Panc1 (cell line): ENCODE results near the gene FNBP1L. TPM values are rescaled to one million over a fixed set of nuclear protein-coding genes. Genes with fewer than 3 reads are reported as not detected.
A peak's percentile ranks its signal among the peaks of the same experiment; 100 is the strongest.

ENCODE experiments used
- ATAC-seq: fragments of 200-7000 bp; cut with Tn5 transposase; 2 replicates; pipeline ENCODE4 v1.9.1; 2020; ENCODE audit warnings: mild to moderate bottlenecking, moderate library complexity
- BruUV-seq: library from RNA; stranded (reverse); fragments of 400-500 nt; replicated peaks from 2 replicates; lab custom pipeline; 2021; lab: Mats Ljungman, UMichigan
- CTCF ChIA-PET: fragments of 300-600 bp; sonication (Branson Sonifier 250); formaldehyde crosslinking; loops from one replicate; lab custom pipeline; 2022; ENCODE audit warnings: antibody characterized with exemption; lab: Charles Lee
- POLR2A ChIA-PET: fragments of 300-600 bp; sonication (Branson Sonifier 250); formaldehyde crosslinking; loops from one replicate; lab custom pipeline; 2022; ENCODE audit warnings: antibody characterized with exemption; lab: Charles Lee
- DNase-seq: peaks from one replicate; pipeline ENCODE4 v3.0.0-alpha.2; 2010; ENCODE audit warnings: low read depth, low spot score
- H3K27ac ChIP-seq: 2 replicates; pipeline ENCODE4 v1.5.1; 2011; ENCODE audit warnings: mild to moderate bottlenecking, low read length, inconsistent platforms
- H3K27me3 ChIP-seq: fragments of 200-500 bp; sonication (Bioruptor generic); 2 replicates; pipeline ENCODE4 v1.6.0; 2014; ENCODE audit warnings: low read length, inconsistent platforms; ENCODE audit not compliant: control insufficient read depth, insufficient read depth
- H3K36me3 ChIP-seq: fragments of 200-500 bp; sonication (Bioruptor generic); 2 replicates; pipeline ENCODE4 v1.5.1; 2014; ENCODE audit warnings: inconsistent platforms, mild to moderate bottlenecking, low read length, moderate library complexity; ENCODE audit not compliant: control insufficient read depth, insufficient read depth
- H3K4me1 ChIP-seq: 2 replicates; pipeline ENCODE4 v1.5.1; 2011; ENCODE audit warnings: inconsistent platforms, mild to moderate bottlenecking, low read length, moderate library complexity; ENCODE audit not compliant: control insufficient read depth, insufficient read depth
- H3K4me3 ChIP-seq, 2 experiments: 2 replicates each; pipeline ENCODE4 v1.5.1; 2011 to 2012; ENCODE audit warnings: low read depth in 2 of 2, low read length in 2 of 2, mild to moderate bottlenecking in 2 of 2, inconsistent platforms in 1 of 2, moderate library complexity in 1 of 2
- H3K9me3 ChIP-seq: fragments of 200-500 bp; sonication (Bioruptor generic); 2 replicates; pipeline ENCODE4 v1.5.1; 2014; ENCODE audit warnings: low read depth, mild to moderate bottlenecking, inconsistent platforms, low read length, moderate library complexity; ENCODE audit not compliant: control insufficient read depth, insufficient read depth
- POLR2AphosphoS5 ChIP-seq: IDR thresholded peaks from 2 replicates; pipeline ENCODE4 v1.6.1; 2012; ENCODE audit warnings: mild to moderate bottlenecking, low read depth, low read length, moderate library complexity
- SIN3A ChIP-seq: IDR thresholded peaks from 2 replicates; pipeline ENCODE4 v1.6.1; 2012; ENCODE audit warnings: low read depth, mild to moderate bottlenecking, low read length, moderate library complexity, borderline replicate concordance; ENCODE audit not compliant: insufficient read depth
- TCF7L2 ChIP-seq: IDR thresholded peaks from 2 replicates; pipeline ENCODE4 v1.6.1; 2011; ENCODE audit warnings: mild to moderate bottlenecking, low read depth, low read length, inconsistent platforms
- in situ Hi-C: cut with HindIII; loops from 2 replicates; pipeline ENCODE4 v1.10.0; 2016; ENCODE audit warnings: low sequenced_read_pairs, low pct_unique_long_range_greater_than_20kb
- intact Hi-C: fragments of 100-400 bp; cut with micrococcal nuclease; formaldehyde crosslinking; loops from one replicate; pipeline ENCODE4 v1.10.0; 2022; ENCODE audit not compliant: unreplicated experiment
- total RNA-seq: library from RNA; stranded (reverse); gene quantifications from one replicate; pipeline ENCODE4 v1.2.1, GENCODE V29; 2021; ENCODE audit not compliant: unreplicated experiment
- TF ChIP-seq, protein P1 (sequence below), 2 experiments: IDR thresholded peaks; 2 replicates each; pipeline ENCODE4 v1.6.1; 2011 to 2012; ENCODE audit warnings: low read depth in 2 of 2, control low read depth in 1 of 2, low read length in 1 of 2, mild to moderate bottlenecking in 1 of 2, moderate library complexity in 1 of 2; ENCODE audit not compliant: insufficient read depth in 1 of 2
- TF ChIP-seq, protein P2 (sequence below): fragments of 450-650 bp; IDR thresholded peaks from 2 replicates; pipeline ENCODE4 v1.5.1; 2017; ENCODE audit warnings: mild to moderate bottlenecking

The FNBP1L gene
- total RNA-seq, 1 experiment from 2014 or later: 25.1 TPM

DNA sequence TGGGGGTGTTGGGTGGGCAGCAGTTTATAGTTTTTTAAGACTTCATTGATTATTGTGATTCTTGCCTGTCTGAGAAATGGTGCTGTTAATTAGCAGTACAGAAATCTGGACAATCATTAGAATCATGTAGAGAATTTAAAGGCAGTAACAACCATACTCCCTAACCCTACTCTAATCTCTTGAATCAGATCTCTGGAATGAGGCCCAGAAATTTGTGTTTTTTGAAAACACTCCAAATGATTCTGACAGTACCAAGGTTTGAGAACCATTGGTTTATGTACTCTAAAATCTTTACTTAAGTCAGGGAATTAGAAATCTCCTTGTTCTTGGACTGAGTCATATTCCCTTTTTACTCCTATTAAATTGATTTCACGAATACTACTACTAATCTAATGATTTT lies 24.0 kb downstream of the FNBP1L start:
- no peak overlapping the region for H3K27ac ChIP-seq
- DNase-seq: no peak
- peaks cover 12% of the 10 kb centered on the region; the same call in 1 of the 2 replicates for H3K4me1 ChIP-seq
- H3K9me3 ChIP-seq: no peaks in the 10 kb centered on the region
- H3K36me3 ChIP-seq: no peaks in the 10 kb centered on the region
- BruUV-seq: no TSS peak
- no peaks in the 10 kb centered on the region for H3K27me3 ChIP-seq
- CTCF ChIA-PET: no interaction called here
- intact Hi-C loops (no loop called here), in situ Hi-C loops (no loop called here)
- no peak overlapping the region for H3K4me3 ChIP-seq
- TF ChIP-seq POLR2AphosphoS5 (no peak), SIN3A (no peak), TCF7L2 (no peak)
- TF ChIP-seq, protein P1, sequence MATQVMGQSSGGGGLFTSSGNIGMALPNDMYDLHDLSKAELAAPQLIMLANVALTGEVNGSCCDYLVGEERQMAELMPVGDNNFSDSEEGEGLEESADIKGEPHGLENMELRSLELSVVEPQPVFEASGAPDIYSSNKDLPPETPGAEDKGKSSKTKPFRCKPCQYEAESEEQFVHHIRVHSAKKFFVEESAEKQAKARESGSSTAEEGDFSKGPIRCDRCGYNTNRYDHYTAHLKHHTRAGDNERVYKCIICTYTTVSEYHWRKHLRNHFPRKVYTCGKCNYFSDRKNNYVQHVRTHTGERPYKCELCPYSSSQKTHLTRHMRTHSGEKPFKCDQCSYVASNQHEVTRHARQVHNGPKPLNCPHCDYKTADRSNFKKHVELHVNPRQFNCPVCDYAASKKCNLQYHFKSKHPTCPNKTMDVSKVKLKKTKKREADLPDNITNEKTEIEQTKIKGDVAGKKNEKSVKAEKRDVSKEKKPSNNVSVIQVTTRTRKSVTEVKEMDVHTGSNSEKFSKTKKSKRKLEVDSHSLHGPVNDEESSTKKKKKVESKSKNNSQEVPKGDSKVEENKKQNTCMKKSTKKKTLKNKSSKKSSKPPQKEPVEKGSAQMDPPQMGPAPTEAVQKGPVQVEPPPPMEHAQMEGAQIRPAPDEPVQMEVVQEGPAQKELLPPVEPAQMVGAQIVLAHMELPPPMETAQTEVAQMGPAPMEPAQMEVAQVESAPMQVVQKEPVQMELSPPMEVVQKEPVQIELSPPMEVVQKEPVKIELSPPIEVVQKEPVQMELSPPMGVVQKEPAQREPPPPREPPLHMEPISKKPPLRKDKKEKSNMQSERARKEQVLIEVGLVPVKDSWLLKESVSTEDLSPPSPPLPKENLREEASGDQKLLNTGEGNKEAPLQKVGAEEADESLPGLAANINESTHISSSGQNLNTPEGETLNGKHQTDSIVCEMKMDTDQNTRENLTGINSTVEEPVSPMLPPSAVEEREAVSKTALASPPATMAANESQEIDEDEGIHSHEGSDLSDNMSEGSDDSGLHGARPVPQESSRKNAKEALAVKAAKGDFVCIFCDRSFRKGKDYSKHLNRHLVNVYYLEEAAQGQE (IDR thresholded peaks at IDR 0.05; ENCODE audit: insufficient read depth in 1 of 2, low read depth in 2 of 2, low read length in 1 of 2): no peak
- TF ChIP-seq, protein P2, sequence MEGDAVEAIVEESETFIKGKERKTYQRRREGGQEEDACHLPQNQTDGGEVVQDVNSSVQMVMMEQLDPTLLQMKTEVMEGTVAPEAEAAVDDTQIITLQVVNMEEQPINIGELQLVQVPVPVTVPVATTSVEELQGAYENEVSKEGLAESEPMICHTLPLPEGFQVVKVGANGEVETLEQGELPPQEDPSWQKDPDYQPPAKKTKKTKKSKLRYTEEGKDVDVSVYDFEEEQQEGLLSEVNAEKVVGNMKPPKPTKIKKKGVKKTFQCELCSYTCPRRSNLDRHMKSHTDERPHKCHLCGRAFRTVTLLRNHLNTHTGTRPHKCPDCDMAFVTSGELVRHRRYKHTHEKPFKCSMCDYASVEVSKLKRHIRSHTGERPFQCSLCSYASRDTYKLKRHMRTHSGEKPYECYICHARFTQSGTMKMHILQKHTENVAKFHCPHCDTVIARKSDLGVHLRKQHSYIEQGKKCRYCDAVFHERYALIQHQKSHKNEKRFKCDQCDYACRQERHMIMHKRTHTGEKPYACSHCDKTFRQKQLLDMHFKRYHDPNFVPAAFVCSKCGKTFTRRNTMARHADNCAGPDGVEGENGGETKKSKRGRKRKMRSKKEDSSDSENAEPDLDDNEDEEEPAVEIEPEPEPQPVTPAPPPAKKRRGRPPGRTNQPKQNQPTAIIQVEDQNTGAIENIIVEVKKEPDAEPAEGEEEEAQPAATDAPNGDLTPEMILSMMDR: no peak
- POLR2A ChIA-PET: no interaction called here
- ATAC-seq: 0 out of 2 replicates have a peak, but pooled peaks have one; percentile 38

DNA sequence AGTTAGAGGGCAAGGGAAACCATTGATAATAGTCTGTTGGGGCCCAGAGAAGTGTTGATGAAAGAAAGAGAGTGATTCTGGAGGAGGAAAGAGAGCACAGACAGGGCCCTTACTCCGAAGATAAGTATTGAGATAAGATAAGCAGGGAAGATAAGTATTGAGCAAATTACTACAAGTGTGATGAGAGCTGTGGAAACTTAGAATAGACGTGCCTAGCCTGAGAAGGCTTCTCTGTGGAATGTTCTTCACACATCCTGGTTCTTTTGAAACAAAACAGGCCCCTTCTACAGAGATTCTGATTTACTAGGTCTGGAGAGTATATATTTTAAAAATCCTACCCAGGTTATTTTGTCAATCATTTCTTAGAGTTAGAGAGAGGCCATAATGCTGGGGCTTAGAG lies 26.4 kb downstream of the FNBP1L start:
- ChIA-PET CTCF (no interaction called here), POLR2A (no interaction called here)
- ATAC-seq (no peak), DNase-seq (no peak)
- H3K4me3 ChIP-seq: no peak overlapping the region
- no peaks in the 10 kb centered on the region for H3K27me3 ChIP-seq
- no peak overlapping the region for H3K27ac ChIP-seq
- TF ChIP-seq, protein P2: no peak
- TF ChIP-seq, protein P1 (IDR thresholded peaks at IDR 0.05; ENCODE audit: insufficient read depth in 1 of 2, low read depth in 2 of 2, low read length in 1 of 2): no peak
- TF ChIP-seq SIN3A (no peak), TCF7L2 (no peak), POLR2AphosphoS5 (no peak)
- BruUV-seq: no TSS peak
- intact Hi-C loops (no loop called here), in situ Hi-C loops (no loop called here)
- peaks cover 2% of the 10 kb centered on the region; the same call in 1 of the 2 replicates for H3K9me3 ChIP-seq
- H3K36me3 ChIP-seq: no peaks in the 10 kb centered on the region
- H3K4me1 ChIP-seq: peaks cover 12% of the 10 kb centered on the region; the same call in 1 of the 2 replicates
